Hematopoietic multipotent progenitor cell (in vitro differentiated cells): ENCODE data around the gene COX8C. TPM values are rescaled to one million over a fixed set of nuclear protein-coding genes. Genes with fewer than 3 reads are reported as not detected.
A peak's percentile ranks its signal among the peaks of the same experiment; 100 is the strongest.
"Not testable (repeated sequence)": the region's sequence is repeated elsewhere in the genome, so short reads cannot be mapped to it uniquely, and the experiment has no call there.

ENCODE experiments used
- DNase-seq, 3 donors: peaks; one replicate each; pipeline ENCODE4 v3.0.0-alpha.2; 2011 to 2015; ENCODE audit warnings: low read depth in 2 of 3, low spot score in 2 of 3
- small RNA-seq: library from RNA; depleted of rRNA; stranded (forward); fragments of <200 nt; gene quantifications from one replicate; pipeline ENCODE3, GENCODE V24; 2012
- total RNA-seq: library from RNA; depleted of rRNA; stranded (reverse); fragments of >200 nt; gene quantifications from one replicate; pipeline ENCODE4 v1.2.3, GENCODE V29; 2012

COX8C gene
- total RNA-seq, 1 donor = not detected

GRCh38 chr14:93354873-93355272 is 7.9 kb downstream of the COX8C start:
- DNase-seq = not testable (repeated sequence)

- no peak for DNase-seq
Measured at GRCh38 chr14:93368996-93369712, 22.2 kb downstream of the COX8C start.

GRCh38 chr14:93369713-93370266 is 22.8 kb downstream of the COX8C start:
- peak in 1 of 3 donors; percentile 40 for DNase-seq

GRCh38 chr14:93375673-93376156 is 28.7 kb downstream of the COX8C start:
- DNase-seq = no peak

GRCh38 chr14:93379831-93380230 is 32.8 kb downstream of the COX8C start:
- DNase-seq = no peak

- DNase-seq = no peak
Measured at GRCh38 chr14:93381644-93382043, 34.7 kb downstream of the COX8C start.

GRCh38 chr14:93384256-93384655 is 37.3 kb downstream of the COX8C start:
- not testable (repeated sequence) for DNase-seq

GRCh38 chr14:93395231-93395630 is 48.2 kb downstream of the COX8C start:
- peak in 1 of 3 donors; percentile 36 for DNase-seq

GRCh38 chr14:93396456-93396855 is 49.5 kb downstream of the COX8C start:
- DNase-seq = no peak

Small RNA genes within 50 kb of the gene (small RNA-seq; reads per million reads assigned to genes)
- gene RF00019 = not detected

Other genes starting within 250 kb of the COX8C start
- 59.8 TPM for gene ITPK1, start 231.3 kb upstream of the COX8C start, total RNA-seq
- 38.5 TPM for gene MOAP1, start 162.3 kb upstream of the COX8C start, total RNA-seq
- gene LYSET, start 161.9 kb upstream of the COX8C start, total RNA-seq = 7.0 TPM
- gene GON7, start 140.1 kb upstream of the COX8C start, total RNA-seq = 6.2 TPM
- gene UBR7, start 139.9 kb upstream of the COX8C start, total RNA-seq = 34.5 TPM
- 10.5 TPM for gene BTBD7, start 14.1 kb upstream of the COX8C start, total RNA-seq
- gene UNC79, start 83.8 kb downstream of the COX8C start, total RNA-seq = under 0.01 TPM